HCT116 (cell line): ENCODE data around the gene SLA2.

ENCODE experiments used
- CTCF ChIP-seq, 3 experiments: fragments of 200-600 bp in 1 of 3; sonication (generic) in 1 of 3; IDR thresholded peaks in 2 of 3; conservative IDR thresholded peaks in 1 of 3; 2 replicates each; pipeline ENCODE4 v1.5.1; 2012 to 2017; ENCODE audit warnings: low read depth in 2 of 3, low read length in 2 of 3, antibody characterized with exemption in 1 of 3, borderline replicate concordance in 1 of 3, control low read depth in 1 of 3, mild to moderate bottlenecking in 1 of 3, mixed read lengths in 1 of 3, mixed run types in 1 of 3, moderate library complexity in 1 of 3; ENCODE audit not compliant: insufficient read depth in 1 of 3
- EZH2 ChIP-seq: fragments of 200-600 bp; sonication (generic); IDR thresholded peaks from 2 replicates; pipeline ENCODE4 v1.6.1; 2017; ENCODE audit warnings: antibody characterized with exemption, mixed run types
- EZH2phosphoT487 ChIP-seq: fragments of 200-600 bp; IDR thresholded peaks from 2 replicates; pipeline ENCODE4 v1.6.1; 2018; ENCODE audit warnings: antibody characterized with exemption, borderline replicate concordance
- FOSL1 ChIP-seq: IDR thresholded peaks from 2 replicates; pipeline ENCODE4 v1.6.1; 2012; ENCODE audit warnings: low read depth
- POLR2AphosphoS5 ChIP-seq: IDR thresholded peaks from 2 replicates; pipeline ENCODE4 v1.6.1; 2011; ENCODE audit warnings: mild to moderate bottlenecking, low read depth, low read length, moderate library complexity
- RAD21 ChIP-seq: IDR thresholded peaks from 2 replicates; pipeline ENCODE4 v1.6.1; 2012; ENCODE audit warnings: low read depth, mild to moderate bottlenecking
- ZNF274 ChIP-seq: fragments of 200-500 bp; sonication (Bioruptor generic); IDR thresholded peaks from 2 replicates; pipeline ENCODE4 v1.6.1; 2014; ENCODE audit warnings: mild to moderate bottlenecking, low read depth, low read length, inconsistent platforms

GRCh38 chr20:36641506-36641843, 4.5 kb downstream of the SLA2 start:
- TF ChIP-seq ZNF274 (no peak), EZH2 (no peak), CTCF (IDR thresholded peaks at IDR 0.05 in 2 of 3, conservative IDR thresholded peaks at IDR 0.05 in 1 of 3; ENCODE audit: borderline replicate concordance in 1 of 3, insufficient read depth in 1 of 3, low read depth in 2 of 3, low read length in 2 of 3) (no peak), POLR2AphosphoS5 (no peak), EZH2phosphoT487 (no peak), FOSL1 (no peak), RAD21 (no peak)
